HEK293 (cell line): Measurements from ENCODE around the gene CCDC138.

Experiments
- CTCF ChIA-PET: fragments of 350-600 bp; formaldehyde crosslinking; extraction: SDS; loops from one replicate; lab custom pipeline; 2021; ENCODE audit warnings: antibody characterized with exemption; lab: Yijun Ruan, JAX
- POLR2A ChIA-PET: fragments of 300-600 bp; formaldehyde crosslinking; extraction: SDS; loops from one replicate; lab custom pipeline; 2020; ENCODE audit warnings: antibody characterized with exemption, inconsistent platforms; lab: Yijun Ruan, JAX
- H3K27ac ChIP-seq: fragments of 200-500 bp; sonication (Bioruptor generic); 2 replicates; pipeline ENCODE4 v1.5.1; 2014; ENCODE audit warnings: low read depth, low read length, control low read depth, inconsistent platforms; ENCODE audit errors: extremely low read depth
- H3K36me3 ChIP-seq, 2 experiments: fragments of 200-500 bp in 1 of 2; sonication (Bioruptor generic) in 1 of 2; 1 replicate in 1 of 2; 2 replicates in 1 of 2; pipeline ENCODE4 v1.5.1; 2014 to 2017; ENCODE audit warnings: inconsistent platforms in 2 of 2, low read length in 2 of 2; ENCODE audit not compliant: control insufficient read depth in 2 of 2, insufficient read depth in 1 of 2
- H3K4me1 ChIP-seq: fragments of 200-500 bp; sonication (Bioruptor generic); 2 replicates; pipeline ENCODE4 v1.5.1; 2014; ENCODE audit warnings: mild to moderate bottlenecking, low read length, inconsistent platforms; ENCODE audit not compliant: control insufficient read depth, insufficient read depth
- H3K4me3 ChIP-seq: 2 replicates; pipeline ENCODE4 v1.5.1; 2011; ENCODE audit warnings: low read depth, mild to moderate bottlenecking, control low read depth, low read length, moderate library complexity
- H3K9me3 ChIP-seq: fragments of 200-500 bp; sonication (Bioruptor generic); 2 replicates; pipeline ENCODE4 v1.5.1; 2014; ENCODE audit warnings: low read depth, low read length, inconsistent platforms; ENCODE audit not compliant: control insufficient read depth, insufficient read depth
- AEBP2 ChIP-seq: fragments of 450-650 bp; formaldehyde crosslinking; IDR thresholded peaks from 2 replicates; pipeline ENCODE4 v1.5.1; 2016; ENCODE audit warnings: missing biosample characterization, missing genetic modification characterization, borderline replicate concordance
- BCL11B ChIP-seq: fragments of 450-650 bp; formaldehyde crosslinking; IDR thresholded peaks from 2 replicates; pipeline ENCODE4 v1.5.1; 2016; ENCODE audit warnings: low read depth, missing biosample characterization, missing genetic modification characterization
- KLF9 ChIP-seq: fragments of 450-650 bp; formaldehyde crosslinking; IDR thresholded peaks from 2 replicates; pipeline ENCODE4 v1.5.1; 2016; ENCODE audit warnings: missing biosample characterization, missing genetic modification characterization, low read depth
- OVOL3 ChIP-seq: fragments of 450-650 bp; formaldehyde crosslinking; IDR thresholded peaks from 2 replicates; pipeline ENCODE4 v1.5.1; 2016; ENCODE audit warnings: missing biosample characterization, missing genetic modification characterization
- TCF7L2 ChIP-seq: IDR thresholded peaks from 2 replicates; pipeline ENCODE4 v1.6.1; 2011; ENCODE audit warnings: low read depth, mild to moderate bottlenecking, inconsistent platforms, low read length, moderate library complexity, borderline replicate concordance
- YY1 ChIP-seq: fragments of 450-650 bp; formaldehyde crosslinking; IDR thresholded peaks from 2 replicates; pipeline ENCODE4 v1.5.1; 2018; ENCODE audit warnings: missing biosample characterization, missing genetic modification characterization
- ZBTB8A ChIP-seq: fragments of 450-650 bp; formaldehyde crosslinking; IDR thresholded peaks from 2 replicates; pipeline ENCODE4 v1.5.1; 2016; ENCODE audit warnings: missing biosample characterization, missing genetic modification characterization
- ZNF112 ChIP-seq: fragments of 450-650 bp; formaldehyde crosslinking; IDR thresholded peaks from 2 replicates; pipeline ENCODE4 v1.5.0; 2017; ENCODE audit warnings: missing biosample characterization, missing genetic modification characterization
- ZNF155 ChIP-seq: fragments of 450-650 bp; formaldehyde crosslinking; IDR thresholded peaks from 2 replicates; pipeline ENCODE4 v1.5.1; 2016; ENCODE audit warnings: missing biosample characterization, missing genetic modification characterization
- ZNF248 ChIP-seq: fragments of 450-650 bp; formaldehyde crosslinking; IDR thresholded peaks from 2 replicates; pipeline ENCODE4 v1.5.1; 2017; ENCODE audit warnings: missing biosample characterization, missing genetic modification characterization
- ZNF354C ChIP-seq: fragments of 450-650 bp; formaldehyde crosslinking; IDR thresholded peaks from 2 replicates; pipeline ENCODE4 v1.5.1; 2016; ENCODE audit warnings: missing biosample characterization, missing genetic modification characterization, low read depth, borderline replicate concordance
- ZNF488 ChIP-seq: fragments of 450-650 bp; formaldehyde crosslinking; IDR thresholded peaks from 2 replicates; pipeline ENCODE4 v1.5.1; 2016; ENCODE audit warnings: missing biosample characterization, missing genetic modification characterization
- ZNF624 ChIP-seq: fragments of 450-650 bp; formaldehyde crosslinking; IDR thresholded peaks from 2 replicates; pipeline ENCODE4 v1.5.1; 2017; ENCODE audit warnings: missing biosample characterization, missing genetic modification characterization
- ZNF660 ChIP-seq: fragments of 450-650 bp; IDR thresholded peaks from 2 replicates; pipeline ENCODE4 v1.5.1; 2018; ENCODE audit warnings: missing biosample characterization, mild to moderate bottlenecking, missing genetic modification characterization
- ZNF76 ChIP-seq: fragments of 450-650 bp; formaldehyde crosslinking; IDR thresholded peaks from 2 replicates; pipeline ENCODE4; 2016; ENCODE audit warnings: low read depth, missing biosample characterization, missing genetic modification characterization, borderline replicate concordance
- ZNF768 ChIP-seq: fragments of 450-650 bp; formaldehyde crosslinking; IDR thresholded peaks from 2 replicates; pipeline ENCODE4 v1.5.1; 2018; ENCODE audit warnings: missing biosample characterization, mild to moderate bottlenecking, missing genetic modification characterization
- ZSCAN18 ChIP-seq: fragments of 450-650 bp; formaldehyde crosslinking; IDR thresholded peaks from 2 replicates; pipeline ENCODE4 v1.5.1; 2016; ENCODE audit warnings: missing biosample characterization, missing genetic modification characterization
- ZSCAN23 ChIP-seq: fragments of 450-650 bp; formaldehyde crosslinking; IDR thresholded peaks from 2 replicates; pipeline ENCODE4 v1.5.1; 2016; ENCODE audit warnings: missing biosample characterization, missing genetic modification characterization
- TF ChIP-seq, protein P1 (sequence below): fragments of 450-650 bp; formaldehyde crosslinking; IDR thresholded peaks from 2 replicates; pipeline ENCODE4 v1.5.1; 2016; ENCODE audit warnings: missing biosample characterization, missing genetic modification characterization

The CCDC138 gene

DNA sequence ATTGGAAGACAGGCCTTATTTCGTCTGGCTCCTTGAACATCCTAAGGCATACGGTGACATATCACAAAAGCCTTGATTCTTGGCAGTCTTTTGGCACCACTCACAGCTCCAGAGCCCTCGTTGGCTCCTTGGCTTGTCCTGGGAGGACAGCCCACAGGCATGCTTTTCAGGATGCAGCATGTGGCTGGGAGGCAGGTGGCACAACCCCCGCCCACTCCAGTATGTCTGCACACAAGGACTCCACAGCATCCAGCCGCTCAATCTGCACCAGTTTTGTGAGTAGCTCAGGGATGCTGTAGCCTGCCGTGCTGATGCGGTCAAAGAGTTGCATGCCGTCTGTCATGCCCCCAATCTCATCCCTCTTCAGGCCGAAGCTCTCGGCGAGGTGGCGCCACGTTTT lies 110.2 kb downstream of the CCDC138 start (continued):
- TF ChIP-seq ZNF248 (tag by site-specific recombination), result no peak
- TF ChIP-seq TCF7L2, result no peak
- TF ChIP-seq ZNF488 (tag by site-specific recombination), result no peak
- no peak for TF ChIP-seq ZSCAN18 (tag by site-specific recombination)

GRCh38 chr2:108898315-108899082 lies 111.9 kb downstream of the CCDC138 start:
- Histone ChIP-seq H3K27ac (no peak overlapping the region), H3K4me1 (no peaks in the 10 kb centered on the region), H3K36me3 (no peaks in the 10 kb centered on the region), H3K4me3 (no peak overlapping the region), H3K9me3 (no peaks in the 10 kb centered on the region)
- CTCF ChIA-PET, result no interaction called here
- TF ChIP-seq ZBTB8A, result no peak
- TF ChIP-seq ZNF624 (tag by site-specific recombination), result no peak
- TF ChIP-seq ZNF155, result no peak
- TF ChIP-seq ZNF112 (tag by site-specific recombination), result no peak
- TF ChIP-seq AEBP2 (tag by site-specific recombination), result no peak
- no peak for TF ChIP-seq ZNF768 (tag by site-specific recombination)
- TF ChIP-seq ZNF660 (tag by site-specific recombination), result no peak
- TF ChIP-seq, protein P1, sequence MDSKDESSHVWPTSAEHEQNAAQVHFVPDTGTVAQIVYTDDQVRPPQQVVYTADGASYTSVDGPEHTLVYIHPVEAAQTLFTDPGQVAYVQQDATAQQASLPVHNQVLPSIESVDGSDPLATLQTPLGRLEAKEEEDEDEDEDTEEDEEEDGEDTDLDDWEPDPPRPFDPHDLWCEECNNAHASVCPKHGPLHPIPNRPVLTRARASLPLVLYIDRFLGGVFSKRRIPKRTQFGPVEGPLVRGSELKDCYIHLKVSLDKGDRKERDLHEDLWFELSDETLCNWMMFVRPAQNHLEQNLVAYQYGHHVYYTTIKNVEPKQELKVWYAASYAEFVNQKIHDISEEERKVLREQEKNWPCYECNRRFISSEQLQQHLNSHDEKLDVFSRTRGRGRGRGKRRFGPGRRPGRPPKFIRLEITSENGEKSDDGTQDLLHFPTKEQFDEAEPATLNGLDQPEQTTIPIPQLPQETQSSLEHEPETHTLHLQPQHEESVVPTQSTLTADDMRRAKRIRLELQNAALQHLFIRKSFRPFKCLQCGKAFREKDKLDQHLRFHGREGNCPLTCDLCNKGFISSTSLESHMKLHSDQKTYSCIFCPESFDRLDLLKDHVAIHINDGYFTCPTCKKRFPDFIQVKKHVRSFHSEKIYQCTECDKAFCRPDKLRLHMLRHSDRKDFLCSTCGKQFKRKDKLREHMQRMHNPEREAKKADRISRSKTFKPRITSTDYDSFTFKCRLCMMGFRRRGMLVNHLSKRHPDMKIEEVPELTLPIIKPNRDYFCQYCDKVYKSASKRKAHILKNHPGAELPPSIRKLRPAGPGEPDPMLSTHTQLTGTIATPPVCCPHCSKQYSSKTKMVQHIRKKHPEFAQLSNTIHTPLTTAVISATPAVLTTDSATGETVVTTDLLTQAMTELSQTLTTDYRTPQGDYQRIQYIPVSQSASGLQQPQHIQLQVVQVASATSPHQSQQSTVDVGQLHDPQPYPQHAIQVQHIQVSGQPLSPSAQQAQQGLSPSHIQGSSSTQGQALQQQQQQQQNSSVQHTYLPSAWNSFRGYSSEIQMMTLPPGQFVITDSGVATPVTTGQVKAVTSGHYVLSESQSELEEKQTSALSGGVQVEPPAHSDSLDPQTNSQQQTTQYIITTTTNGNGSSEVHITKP, result no peak
- TF ChIP-seq BCL11B, result no peak
- POLR2A ChIA-PET, result no interaction called here

- ChIA-PET CTCF (no interaction called here), POLR2A (no interaction called here)
- H3K4me1 ChIP-seq, result no peaks in the 10 kb centered on the region
- H3K4me3 ChIP-seq, result no peak overlapping the region
- H3K36me3 ChIP-seq, result no peaks in the 10 kb centered on the region
- no peak overlapping the region for H3K27ac ChIP-seq
- no peaks in the 10 kb centered on the region for H3K9me3 ChIP-seq
- TF ChIP-seq OVOL3 (tag by site-specific recombination) (no peak), KLF9 (no peak), ZNF488 (tag by site-specific recombination) (no peak), ZSCAN23 (tag by site-specific recombination) (no peak), YY1 (tag by site-specific recombination) (no peak), ZNF354C (tag by site-specific recombination) (no peak), ZNF76 (tag by site-specific recombination) (no peak)
Observed at GRCh38 chr2:108904680-108905079, 118.1 kb downstream of the CCDC138 start.
